ENCODE results near the gene CEP192. TPM values are rescaled to one million over a fixed set of nuclear protein-coding genes. Genes with fewer than 3 reads are reported as not detected.

The CEP192 gene
- total RNA-seq, 1 donor from 2014 or later: 14.7 TPM

DNA sequence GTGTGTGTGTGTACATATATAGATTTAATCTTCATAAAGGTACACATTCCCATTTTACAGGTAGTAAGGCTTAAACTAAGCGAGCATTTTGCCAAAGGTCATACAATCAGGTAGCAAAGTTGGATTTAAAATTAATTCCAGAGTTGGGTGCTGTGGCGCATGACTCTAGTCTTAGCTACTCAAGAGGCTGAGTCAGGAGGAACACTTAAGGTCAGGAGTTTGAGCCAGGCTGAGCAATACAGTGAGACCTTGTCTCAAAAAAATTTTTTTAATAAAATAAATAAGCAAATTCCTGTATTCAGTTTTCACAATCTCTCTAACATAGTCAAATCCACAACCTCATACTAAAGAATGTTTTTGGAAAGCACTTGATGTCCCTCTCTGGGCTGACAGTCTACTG, 115.9 kb downstream of the CEP192 start:
- TF ChIP-seq, protein P1, sequence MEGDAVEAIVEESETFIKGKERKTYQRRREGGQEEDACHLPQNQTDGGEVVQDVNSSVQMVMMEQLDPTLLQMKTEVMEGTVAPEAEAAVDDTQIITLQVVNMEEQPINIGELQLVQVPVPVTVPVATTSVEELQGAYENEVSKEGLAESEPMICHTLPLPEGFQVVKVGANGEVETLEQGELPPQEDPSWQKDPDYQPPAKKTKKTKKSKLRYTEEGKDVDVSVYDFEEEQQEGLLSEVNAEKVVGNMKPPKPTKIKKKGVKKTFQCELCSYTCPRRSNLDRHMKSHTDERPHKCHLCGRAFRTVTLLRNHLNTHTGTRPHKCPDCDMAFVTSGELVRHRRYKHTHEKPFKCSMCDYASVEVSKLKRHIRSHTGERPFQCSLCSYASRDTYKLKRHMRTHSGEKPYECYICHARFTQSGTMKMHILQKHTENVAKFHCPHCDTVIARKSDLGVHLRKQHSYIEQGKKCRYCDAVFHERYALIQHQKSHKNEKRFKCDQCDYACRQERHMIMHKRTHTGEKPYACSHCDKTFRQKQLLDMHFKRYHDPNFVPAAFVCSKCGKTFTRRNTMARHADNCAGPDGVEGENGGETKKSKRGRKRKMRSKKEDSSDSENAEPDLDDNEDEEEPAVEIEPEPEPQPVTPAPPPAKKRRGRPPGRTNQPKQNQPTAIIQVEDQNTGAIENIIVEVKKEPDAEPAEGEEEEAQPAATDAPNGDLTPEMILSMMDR (IDR thresholded peaks at IDR 0.05): no peak
- no peaks in the 10 kb centered on the region for H3K27me3 Mint-ChIP-seq (ENCODE audit: low read depth)
- no peaks in the 10 kb centered on the region for H3K4me1 Mint-ChIP-seq (ENCODE audit: low read depth)
- no peak overlapping the region for H3K27ac Mint-ChIP-seq (ENCODE audit: unreplicated experiment)
- DNase-seq (ENCODE audit: low spot score): no peak
- H3K4me3 Mint-ChIP-seq (ENCODE audit: unreplicated experiment): no peak overlapping the region
- peaks cover 50% of the 10 kb centered on the region for H3K36me3 Mint-ChIP-seq (ENCODE audit: low read depth)
- peaks cover 5% of the 10 kb centered on the region for H3K9me3 Mint-ChIP-seq (ENCODE audit: low read depth)

DNA sequence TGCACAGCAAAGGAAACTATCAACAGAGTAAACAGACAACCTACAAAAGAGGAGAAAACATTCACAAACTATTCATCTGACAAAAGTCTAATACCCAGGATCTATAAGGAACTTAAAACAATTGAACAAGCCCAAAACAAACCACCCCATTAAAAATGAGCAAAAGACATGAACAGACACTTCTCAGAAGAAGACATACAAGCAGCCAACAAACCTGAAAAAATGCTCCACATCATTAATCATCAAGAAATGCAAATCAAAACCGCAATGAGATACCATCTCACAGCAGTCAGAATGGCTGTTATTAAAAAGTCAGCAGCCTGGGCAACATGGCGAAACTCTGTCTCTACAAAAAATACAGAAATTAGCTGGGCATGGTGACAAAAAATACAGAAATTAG, 117.2 kb downstream of the CEP192 start:
- peaks cover 3% of the 10 kb centered on the region for H3K4me1 Mint-ChIP-seq (ENCODE audit: low read depth)
- peaks cover 41% of the 10 kb centered on the region for H3K36me3 Mint-ChIP-seq (ENCODE audit: low read depth)
- no peak for DNase-seq (ENCODE audit: low spot score)
- no peak overlapping the region for H3K4me3 Mint-ChIP-seq (ENCODE audit: unreplicated experiment)
- H3K27ac Mint-ChIP-seq (ENCODE audit: unreplicated experiment): no peak overlapping the region
- peaks cover 5% of the 10 kb centered on the region for H3K9me3 Mint-ChIP-seq (ENCODE audit: low read depth)
- H3K27me3 Mint-ChIP-seq (ENCODE audit: low read depth): no peaks in the 10 kb centered on the region
- TF ChIP-seq, protein P1 (IDR thresholded peaks at IDR 0.05): no peak

DNA sequence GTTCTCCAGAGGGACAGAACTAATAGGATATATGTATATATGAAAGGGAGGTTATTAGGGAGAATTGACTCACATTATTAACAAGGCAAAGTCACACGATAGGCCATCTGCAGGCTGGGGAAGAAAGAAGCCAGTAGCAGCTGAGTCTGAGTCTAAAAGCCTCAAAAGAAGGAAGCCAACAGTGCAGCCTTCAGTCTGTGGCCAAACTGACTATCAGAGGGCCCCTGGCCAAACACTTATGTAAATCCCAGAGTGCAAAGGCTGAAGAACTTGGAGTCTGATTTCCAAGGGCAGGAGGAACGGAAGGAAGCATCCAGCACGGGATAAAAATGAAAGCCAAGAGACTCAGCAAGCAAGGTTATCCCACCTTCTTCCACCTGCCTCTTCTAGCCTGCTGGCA, 119.4 kb downstream of the CEP192 start:
- Mint-ChIP-seq H3K9me3 (ENCODE audit: low read depth) (peaks cover 5% of the 10 kb centered on the region), H3K27ac (ENCODE audit: unreplicated experiment) (no peak overlapping the region), H3K36me3 (ENCODE audit: low read depth) (peaks cover 42% of the 10 kb centered on the region), H3K4me1 (ENCODE audit: low read depth) (peaks cover 3% of the 10 kb centered on the region), H3K27me3 (ENCODE audit: low read depth) (no peaks in the 10 kb centered on the region), H3K4me3 (ENCODE audit: unreplicated experiment) (no peak overlapping the region)
- TF ChIP-seq, protein P1 (IDR thresholded peaks at IDR 0.05): no peak
- no peak for DNase-seq (ENCODE audit: low spot score)

DNA sequence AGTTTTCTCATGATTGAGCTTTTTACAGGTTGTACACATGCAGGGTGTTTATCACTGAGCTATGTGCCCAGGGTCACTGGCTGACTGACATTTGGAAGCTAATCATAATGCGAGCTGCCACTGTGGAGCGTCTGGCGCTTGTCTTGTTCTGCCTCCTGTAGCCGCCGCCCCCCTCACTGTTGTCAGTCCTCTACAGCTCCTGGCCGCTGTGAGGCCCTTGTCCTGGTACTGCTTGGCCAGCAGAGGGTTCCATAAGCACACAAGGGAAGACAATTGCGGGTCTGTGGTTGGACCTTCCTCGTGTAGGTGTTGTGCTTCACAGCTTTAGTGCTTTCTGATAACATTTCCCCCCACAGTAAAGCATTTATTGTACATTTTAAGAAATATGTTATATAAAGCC, 121.8 kb downstream of the CEP192 start:
- peaks cover 4% of the 10 kb centered on the region for H3K9me3 Mint-ChIP-seq (ENCODE audit: low read depth)
- TF ChIP-seq, protein P1 (IDR thresholded peaks at IDR 0.05): peak; percentile 77
- no peak for DNase-seq (ENCODE audit: low spot score)
- no peak overlapping the region for H3K4me3 Mint-ChIP-seq (ENCODE audit: unreplicated experiment)
- no peak overlapping the region for H3K27ac Mint-ChIP-seq (ENCODE audit: unreplicated experiment)
- no peaks in the 10 kb centered on the region for H3K27me3 Mint-ChIP-seq (ENCODE audit: low read depth)
- H3K36me3 Mint-ChIP-seq (ENCODE audit: low read depth): peaks cover 26% of the 10 kb centered on the region
- H3K4me1 Mint-ChIP-seq (ENCODE audit: low read depth): peaks cover 3% of the 10 kb centered on the region

DNA sequence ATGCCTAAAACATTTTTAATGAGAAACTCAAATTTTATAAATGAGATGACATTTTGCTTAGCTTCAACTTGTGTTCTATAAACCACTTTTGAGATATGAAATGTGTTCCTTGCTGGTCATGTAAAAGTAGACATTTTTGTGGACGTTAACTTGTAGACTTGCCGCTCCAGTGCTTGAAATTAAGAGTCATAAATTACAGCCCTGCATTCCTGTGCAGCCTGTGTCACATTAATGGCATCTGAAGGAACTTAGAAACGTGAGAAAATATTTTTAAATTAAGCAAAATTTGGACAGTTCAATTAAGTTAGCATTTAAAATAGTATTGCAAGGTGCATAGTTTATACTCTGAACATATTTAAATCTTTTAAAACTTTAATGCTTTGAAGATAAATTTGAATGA, 129.1 kb downstream of the CEP192 start:
- H3K36me3 Mint-ChIP-seq (ENCODE audit: low read depth): peaks cover 19% of the 10 kb centered on the region
- TF ChIP-seq, protein P1 (IDR thresholded peaks at IDR 0.05): no peak
- peak overlapping the region; percentile 81 for H3K27ac Mint-ChIP-seq (ENCODE audit: unreplicated experiment)
- H3K27me3 Mint-ChIP-seq (ENCODE audit: low read depth): no peaks in the 10 kb centered on the region
- no peak for DNase-seq (ENCODE audit: low spot score)
- H3K4me1 Mint-ChIP-seq (ENCODE audit: low read depth): peaks cover 11% of the 10 kb centered on the region
- H3K4me3 Mint-ChIP-seq (ENCODE audit: unreplicated experiment): no peak overlapping the region
- no peaks in the 10 kb centered on the region for H3K9me3 Mint-ChIP-seq (ENCODE audit: low read depth)

All from chondrocyte (in vitro differentiated cells).